Measurements from ENCODE around the gene COPS8.

- TF ChIP-seq EZH2 (IDR thresholded peaks at IDR 0.05) (no peak), FOXP2 (optimal IDR thresholded peaks at IDR 0.05; ENCODE audit: control extremely low read depth, extremely low read length, insufficient read depth) (no peak)
These were observed 30.7 kb downstream of the COPS8 start for GRCh38 chr2:237116431-237116830.
